Ishikawa (cell line): Measurements from ENCODE around the gene TBX1.

ENCODE experiments used
- EP300 ChIP-seq: IDR thresholded peaks from 2 replicates; pipeline ENCODE4 v1.6.1; 2012; ENCODE audit warnings: borderline replicate concordance
- MAX ChIP-seq: IDR thresholded peaks from 2 replicates; pipeline ENCODE4 v1.6.1; 2012

DNA sequence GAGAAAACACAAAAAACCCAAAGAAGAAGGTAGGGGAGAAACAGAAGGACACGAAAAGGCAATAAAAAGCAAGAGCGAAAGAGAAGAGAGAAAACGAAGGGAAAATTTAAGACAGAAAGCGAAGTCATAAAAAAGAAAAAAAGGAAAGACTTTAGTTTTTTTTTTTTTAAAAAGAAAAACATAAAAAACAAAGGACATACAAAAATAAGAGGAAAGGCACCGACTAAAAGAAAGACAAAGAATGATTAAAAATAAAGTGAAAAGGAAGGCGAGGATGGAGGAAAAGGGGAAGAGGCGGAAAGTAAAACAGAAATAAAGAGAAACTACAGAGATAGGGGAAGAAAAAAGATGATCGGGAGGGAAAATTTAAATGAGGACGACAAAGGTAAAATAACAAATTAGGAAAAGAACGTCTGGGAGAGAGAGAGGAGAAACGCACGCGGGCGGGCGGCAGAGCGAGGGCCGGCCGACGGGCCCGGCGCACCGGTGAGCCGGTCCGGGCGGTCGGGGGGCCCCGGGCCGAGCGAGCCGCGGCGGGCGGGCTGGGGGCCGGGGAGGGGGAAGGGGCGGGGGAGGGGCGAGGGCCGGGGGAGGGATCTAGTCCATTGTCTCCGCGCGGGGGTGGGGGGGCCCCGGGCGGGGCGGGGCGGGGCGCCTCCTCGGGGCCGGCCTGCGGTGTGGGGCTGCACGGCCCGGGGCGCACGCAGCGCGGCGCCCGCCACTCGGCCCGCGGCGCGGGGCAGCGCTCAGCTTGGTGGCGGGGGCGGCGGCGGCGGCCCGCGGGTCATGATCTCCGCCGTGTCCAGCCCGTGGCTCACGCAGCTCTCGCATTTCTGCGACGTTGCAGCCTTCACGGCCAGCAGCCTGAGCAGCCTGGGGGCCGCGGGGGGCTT, at the start of gene TBX1:
- no peak for TF ChIP-seq EP300
- 0 out of 2 replicates have a peak, but pooled peaks have one; percentile 27 for TF ChIP-seq MAX
